Measurements from ENCODE around the gene LCN15. TPM values are rescaled to one million over a fixed set of nuclear protein-coding genes. Genes with fewer than 3 reads are reported as not detected.

Gene LCN15
- total RNA-seq, 1 donor from 2014 or later = not detected

DNA sequence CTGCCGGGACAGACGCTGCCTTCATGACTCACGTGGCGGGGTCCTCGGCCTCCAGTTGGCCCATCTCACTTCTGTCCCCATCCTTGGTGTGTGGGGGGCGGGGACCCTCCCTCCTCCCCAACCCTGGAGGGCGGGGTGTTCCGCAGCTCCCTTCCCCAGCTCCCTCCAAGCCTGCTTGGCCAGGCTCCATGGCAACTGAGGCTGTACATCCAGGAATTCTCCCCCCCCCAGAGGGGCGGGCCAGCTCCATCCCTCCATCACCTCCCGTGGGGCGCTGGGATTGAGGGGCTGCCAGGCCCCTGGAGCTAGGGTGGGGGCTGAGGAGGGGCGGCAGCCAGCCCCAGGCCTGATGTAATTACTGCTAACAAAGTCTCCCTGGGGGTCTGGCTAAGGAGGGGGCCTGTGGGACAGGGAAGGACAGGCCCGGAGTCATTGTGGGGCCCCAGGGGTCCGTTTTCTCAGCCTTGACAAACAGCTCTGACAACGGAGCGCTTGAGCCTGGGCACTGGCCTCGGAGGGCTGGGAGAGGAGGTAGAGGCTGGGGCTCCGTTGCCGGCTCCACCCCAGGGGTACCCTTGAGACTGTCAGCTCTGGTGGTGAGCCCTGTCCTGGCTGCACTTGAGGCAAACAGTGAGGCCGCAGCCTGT lies 43.9 kb downstream of the LCN15 start:
- Histone ChIP-seq H3K9ac (no peak overlapping the region), H3K27ac (peak overlapping the region; percentile 63), H3K4me2 (peak overlapping the region; percentile 61), H3F3A (ENCODE audit: low read depth) (peaks cover 45% of the 10 kb centered on the region), H3K9me3 (ENCODE audit: low read depth) (no peaks in the 10 kb centered on the region), H3K79me2 (ENCODE audit: low read depth) (peaks cover 10% of the 10 kb centered on the region), H4K20me1 (ENCODE audit: low read depth) (peaks cover 78% of the 10 kb centered on the region), H2AFZ (replicated peaks) (no peak overlapping the region), H3K4me3 (no peak overlapping the region), H3K4me1 (peaks cover 11% of the 10 kb centered on the region), H3K27me3 (no peaks in the 10 kb centered on the region), H3K36me3 (no peaks in the 10 kb centered on the region)
- H3K4me1 Mint-ChIP-seq = peaks cover 30% of the 10 kb centered on the region
- H3K27me3 Mint-ChIP-seq (ENCODE audit: insufficient read depth, low read depth) = peaks cover 8% of the 10 kb centered on the region
- DNase-seq (ENCODE audit: low spot score) = peak; percentile 70
- peak overlapping the region; percentile 77 for H3K4me3 Mint-ChIP-seq
- peak overlapping the region; percentile 94 for H3K27ac Mint-ChIP-seq
- H3K36me3 Mint-ChIP-seq = peaks cover 17% of the 10 kb centered on the region
- no peak for TF ChIP-seq CTCF (IDR thresholded peaks at IDR 0.05)
- TF ChIP-seq EZH2phosphoT487 (IDR thresholded peaks at IDR 0.05) = no peak
- no peak for TF ChIP-seq EZH2 (IDR thresholded peaks at IDR 0.05)
- H3K9me3 Mint-ChIP-seq = no peaks in the 10 kb centered on the region

- H3K36me3 Mint-ChIP-seq = peaks cover 14% of the 10 kb centered on the region
- H3K27me3 ChIP-seq = no peaks in the 10 kb centered on the region
- H3K79me2 ChIP-seq (ENCODE audit: low read depth) = peaks cover 8% of the 10 kb centered on the region
- H3K4me1 ChIP-seq = peaks cover 11% of the 10 kb centered on the region
- DNase-seq (ENCODE audit: low spot score) = no peak
- H3K9ac ChIP-seq = no peak overlapping the region
- peaks cover 31% of the 10 kb centered on the region for H3K4me1 Mint-ChIP-seq
- no peaks in the 10 kb centered on the region for H3K36me3 ChIP-seq
- no peak overlapping the region for H3K4me2 ChIP-seq
- peaks cover 8% of the 10 kb centered on the region for H3K27me3 Mint-ChIP-seq (ENCODE audit: insufficient read depth, low read depth)
- TF ChIP-seq EZH2phosphoT487 (IDR thresholded peaks at IDR 0.05) = no peak
- TF ChIP-seq CTCF (IDR thresholded peaks at IDR 0.05) = no peak
- TF ChIP-seq EZH2 (IDR thresholded peaks at IDR 0.05) = no peak
- peaks cover 79% of the 10 kb centered on the region for H4K20me1 ChIP-seq (ENCODE audit: low read depth)
- peak overlapping the region; percentile 29 for H3K27ac ChIP-seq
- no peak overlapping the region for H2AFZ ChIP-seq (replicated peaks)
- H3F3A ChIP-seq (ENCODE audit: low read depth) = peaks cover 36% of the 10 kb centered on the region
- no peaks in the 10 kb centered on the region for H3K9me3 Mint-ChIP-seq
- no peak overlapping the region for H3K27ac Mint-ChIP-seq
- no peaks in the 10 kb centered on the region for H3K9me3 ChIP-seq (ENCODE audit: low read depth)
- no peak overlapping the region for H3K4me3 Mint-ChIP-seq
- H3K4me3 ChIP-seq = no peak overlapping the region
Measured at GRCh38 chr9:136719195-136719880, 45.0 kb downstream of the LCN15 start.

DNA sequence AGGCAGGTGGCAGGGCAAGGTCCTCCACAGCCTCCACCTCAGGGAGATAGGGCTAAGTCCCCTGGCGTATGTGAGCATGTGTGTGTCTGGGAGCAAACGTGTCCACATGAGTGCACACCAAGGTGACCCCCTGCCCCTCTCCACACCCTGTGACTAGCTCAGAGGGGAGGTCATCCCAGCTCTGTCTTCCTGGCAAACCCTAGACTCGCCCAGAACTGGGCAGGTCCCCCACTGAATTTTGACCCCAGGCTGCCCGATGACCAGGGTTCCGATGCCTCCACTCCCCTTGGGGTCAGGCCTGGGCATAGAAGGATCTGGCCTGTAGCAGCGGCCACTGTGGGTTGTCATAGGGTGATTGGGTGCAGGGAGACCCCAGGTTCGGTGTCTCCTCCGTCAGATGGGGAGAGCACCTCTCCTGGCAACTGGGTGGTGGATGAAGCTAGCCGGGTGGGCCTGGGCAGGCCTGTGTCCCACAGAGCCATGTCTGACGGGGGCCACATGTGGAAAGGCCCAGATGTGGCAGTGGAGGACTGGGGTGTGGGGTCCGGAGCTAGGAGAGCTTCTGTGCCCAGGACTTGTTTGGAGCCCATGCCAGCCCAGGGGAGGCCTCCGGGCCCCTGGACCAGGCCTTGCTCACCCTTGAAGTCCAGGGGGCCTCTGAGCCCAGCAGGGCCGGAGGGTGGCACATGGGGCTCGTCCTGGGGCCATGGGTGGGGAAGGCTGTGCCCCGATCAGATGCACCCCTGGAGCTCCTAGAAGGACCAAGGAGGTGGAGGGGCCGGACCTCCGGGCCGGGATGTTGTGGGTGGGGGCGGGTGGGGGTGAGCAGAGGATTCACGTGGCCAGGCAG lies 45.7 kb downstream of the LCN15 start:
- TF ChIP-seq EZH2phosphoT487 (IDR thresholded peaks at IDR 0.05) = no peak
- no peaks in the 10 kb centered on the region for H3K9me3 Mint-ChIP-seq
- Histone ChIP-seq H3K9ac (no peak overlapping the region), H3K4me1 (peaks cover 13% of the 10 kb centered on the region), H3K4me2 (no peak overlapping the region), H3K79me2 (ENCODE audit: low read depth) (peaks cover 14% of the 10 kb centered on the region), H4K20me1 (ENCODE audit: low read depth) (peaks cover 79% of the 10 kb centered on the region), H3K9me3 (ENCODE audit: low read depth) (no peaks in the 10 kb centered on the region), H3K4me3 (no peak overlapping the region), H3K36me3 (no peaks in the 10 kb centered on the region), H3F3A (ENCODE audit: low read depth) (peaks cover 29% of the 10 kb centered on the region), H3K27ac (no peak overlapping the region), H2AFZ (replicated peaks) (no peak overlapping the region), H3K27me3 (no peaks in the 10 kb centered on the region)
- no peak overlapping the region for H3K4me3 Mint-ChIP-seq
- DNase-seq (ENCODE audit: low spot score) = no peak
- peaks cover 30% of the 10 kb centered on the region for H3K4me1 Mint-ChIP-seq
- H3K27ac Mint-ChIP-seq = no peak overlapping the region
- peaks cover 8% of the 10 kb centered on the region for H3K36me3 Mint-ChIP-seq
- H3K27me3 Mint-ChIP-seq (ENCODE audit: insufficient read depth, low read depth) = peaks cover 8% of the 10 kb centered on the region
